Testis (tissue), 2 donors: ENCODE results near the gene ITPK1.

Source experiments
- CTCF ChIP-seq, 3 experiments: fragments of 450-650 bp in 2 of 3; fragments of 200-600 bp in 1 of 3; sonication (generic) in 1 of 3; IDR thresholded peaks; one replicate each; pipeline ENCODE4 v1.5.1; 2016 to 2019; ENCODE audit warnings: antibody characterized with exemption in 3 of 3, mild to moderate bottlenecking in 2 of 3, moderate library complexity in 1 of 3
- POLR2A ChIP-seq: fragments of 450-650 bp; IDR thresholded peaks from one replicate; pipeline ENCODE4 v1.6.1; 2017; ENCODE audit warnings: antibody characterized with exemption, mild to moderate bottlenecking, moderate library complexity

GRCh38 chr14:92948647-92949046 is 167.1 kb downstream of the ITPK1 start:
- TF ChIP-seq CTCF (IDR thresholded peaks at IDR 0.05) (no peak), POLR2A (no peak)
